ENCODE measurements around the gene CELSR1.
"Not testable (repeated sequence)": the region's sequence is repeated elsewhere in the genome, so short reads cannot be mapped to it uniquely, and the experiment has no call there.

CELSR1 gene

GRCh38 chr22:46320166-46320710 is 217.2 kb downstream of the CELSR1 start:
- no peak overlapping the region for H3K4me3 ChIP-seq (replicated peaks; ENCODE audit: low read depth, low read length)
- no peak for TF ChIP-seq CTCF (IDR thresholded peaks at IDR 0.05; ENCODE audit: low read depth, low read length, missing control alignments)
- no peak for DNase-seq (ENCODE audit: extremely low read depth, low read depth)

- DNase-seq (ENCODE audit: extremely low read depth, low read depth): no peak
- no peak overlapping the region for H3K4me3 ChIP-seq (replicated peaks; ENCODE audit: low read depth, low read length)
- no peak for TF ChIP-seq CTCF (IDR thresholded peaks at IDR 0.05; ENCODE audit: low read depth, low read length, missing control alignments)
Observed at GRCh38 chr22:46319319-46319718, 218.1 kb downstream of the CELSR1 start.

- no peak for TF ChIP-seq CTCF (IDR thresholded peaks at IDR 0.05; ENCODE audit: low read depth, low read length, missing control alignments)
- DNase-seq (ENCODE audit: extremely low read depth, low read depth): no peak
- no peak overlapping the region for H3K4me3 ChIP-seq (replicated peaks; ENCODE audit: low read depth, low read length)
Observed at GRCh38 chr22:46318576-46318975, 218.8 kb downstream of the CELSR1 start.

- DNase-seq (ENCODE audit: extremely low read depth, low read depth): no peak
- H3K4me3 ChIP-seq (replicated peaks; ENCODE audit: low read depth, low read length): no peak overlapping the region
- TF ChIP-seq CTCF (IDR thresholded peaks at IDR 0.05; ENCODE audit: low read depth, low read length, missing control alignments): no peak
Observed at GRCh38 chr22:46317646-46318045, 219.8 kb downstream of the CELSR1 start.

GRCh38 chr22:46315976-46316375 is 221.4 kb downstream of the CELSR1 start:
- TF ChIP-seq CTCF (IDR thresholded peaks at IDR 0.05; ENCODE audit: low read depth, low read length, missing control alignments): no peak
- H3K4me3 ChIP-seq (replicated peaks; ENCODE audit: low read depth, low read length): no peak overlapping the region
- DNase-seq (ENCODE audit: extremely low read depth, low read depth): no peak

- H3K4me3 ChIP-seq (replicated peaks; ENCODE audit: low read depth, low read length); DNase-seq (ENCODE audit: extremely low read depth, low read depth): not testable (repeated sequence)
Observed at GRCh38 chr22:46312848-46313247, 224.6 kb downstream of the CELSR1 start.

GRCh38 chr22:46312056-46312455 is 225.4 kb downstream of the CELSR1 start:
- no peak for DNase-seq (ENCODE audit: extremely low read depth, low read depth)
- no peak for TF ChIP-seq CTCF (IDR thresholded peaks at IDR 0.05; ENCODE audit: low read depth, low read length, missing control alignments)

More at GRCh38 chr22:46312056-46312455, 225.4 kb downstream of the CELSR1 start:
- no peak overlapping the region for H3K4me3 ChIP-seq (replicated peaks; ENCODE audit: low read depth, low read length)
